ENCODE data around the gene GNG10. TPM values are rescaled to one million over a fixed set of nuclear protein-coding genes. Genes with fewer than 3 reads are reported as not detected.

The GNG10 gene
- total RNA-seq, 1 experiment from 2014 or later, result 26.2 TPM

- CTCF ChIA-PET, result interaction anchor here (0.6 kb wide), 1 partner anchor 75 kb away, joined by 4 read pairs; the partner anchor contains the start of gene PTGR1
- TF ChIP-seq CTCF (conservative IDR thresholded peaks at IDR 0.05; ENCODE audit: low read depth, low read length) (no peak), EZH2 (IDR thresholded peaks at IDR 0.05; ENCODE audit: borderline replicate concordance, low read depth, low read length, poor library complexity, severe bottlenecking) (no peak)
- POLR2A ChIA-PET (ENCODE audit: low non-redundant PET), result no interaction called here
- intact Hi-C loops (cut with micrococcal nuclease; ENCODE audit: unreplicated experiment), result no loop called here
- Histone ChIP-seq H3K4me3 (ENCODE audit: low read depth, low read length, poor library complexity, severe bottlenecking) (no peak overlapping the region), H3K27ac (ENCODE audit: low read depth, low read length, poor library complexity, severe bottlenecking) (no peak overlapping the region), H3K9me3 (ENCODE audit: low read depth, low read length, poor library complexity, severe bottlenecking) (no peaks in the 10 kb centered on the region), H3K27me3 (replicated peaks; ENCODE audit: insufficient read depth, low read depth, low read length, poor library complexity) (no peaks in the 10 kb centered on the region), H3K36me3 (ENCODE audit: insufficient read depth, low read length, poor library complexity, severe bottlenecking) (no peaks in the 10 kb centered on the region), H3K4me1 (ENCODE audit: insufficient read depth, low read length, poor library complexity, severe bottlenecking) (no peaks in the 10 kb centered on the region)
- no TSS peak for BruUV-seq (replicated peaks)
- no peak for DNase-seq (ENCODE audit: low spot score)
Observed at GRCh38 chr9:111674319-111674718, 12.9 kb downstream of the GNG10 start.

- DNase-seq (ENCODE audit: low spot score), result no peak
- no TSS peak for BruUV-seq (replicated peaks)
- TF ChIP-seq EZH2 (IDR thresholded peaks at IDR 0.05; ENCODE audit: borderline replicate concordance, low read depth, low read length, poor library complexity, severe bottlenecking) (no peak), CTCF (conservative IDR thresholded peaks at IDR 0.05; ENCODE audit: low read depth, low read length) (no peak)
- H3K4me1 ChIP-seq (ENCODE audit: insufficient read depth, low read length, poor library complexity, severe bottlenecking), result no peaks in the 10 kb centered on the region
- no peaks in the 10 kb centered on the region for H3K36me3 ChIP-seq (ENCODE audit: insufficient read depth, low read length, poor library complexity, severe bottlenecking)
- H3K27ac ChIP-seq (ENCODE audit: low read depth, low read length, poor library complexity, severe bottlenecking), result no peak overlapping the region
- no peaks in the 10 kb centered on the region for H3K27me3 ChIP-seq (replicated peaks; ENCODE audit: insufficient read depth, low read depth, low read length, poor library complexity)
- POLR2A ChIA-PET (ENCODE audit: low non-redundant PET), result no interaction called here
- H3K9me3 ChIP-seq (ENCODE audit: low read depth, low read length, poor library complexity, severe bottlenecking), result no peaks in the 10 kb centered on the region
- CTCF ChIA-PET, result no interaction called here
- H3K4me3 ChIP-seq (ENCODE audit: low read depth, low read length, poor library complexity, severe bottlenecking), result no peak overlapping the region
- intact Hi-C loops (cut with micrococcal nuclease; ENCODE audit: unreplicated experiment), result no loop called here
Observed at GRCh38 chr9:111676116-111676515, 14.7 kb downstream of the GNG10 start.

GRCh38 chr9:111678293-111678692 is 16.9 kb downstream of the GNG10 start:
- H3K36me3 ChIP-seq (ENCODE audit: insufficient read depth, low read length, poor library complexity, severe bottlenecking), result no peaks in the 10 kb centered on the region
- POLR2A ChIA-PET (ENCODE audit: low non-redundant PET), result no interaction called here
- intact Hi-C loops (cut with micrococcal nuclease; ENCODE audit: unreplicated experiment), result no loop called here

More at GRCh38 chr9:111678293-111678692, 16.9 kb downstream of the GNG10 start:
- Histone ChIP-seq H3K27me3 (replicated peaks; ENCODE audit: insufficient read depth, low read depth, low read length, poor library complexity) (no peaks in the 10 kb centered on the region), H3K4me1 (ENCODE audit: insufficient read depth, low read length, poor library complexity, severe bottlenecking) (no peaks in the 10 kb centered on the region), H3K27ac (ENCODE audit: low read depth, low read length, poor library complexity, severe bottlenecking) (no peak overlapping the region), H3K4me3 (ENCODE audit: low read depth, low read length, poor library complexity, severe bottlenecking) (no peak overlapping the region), H3K9me3 (ENCODE audit: low read depth, low read length, poor library complexity, severe bottlenecking) (no peaks in the 10 kb centered on the region)
- DNase-seq (ENCODE audit: low spot score), result no peak
- CTCF ChIA-PET, result interaction anchor here (0.6 kb wide), 1 partner anchor 18 kb away, joined by 12 read pairs; no protein-coding TSS in a partner anchor
- no peak for TF ChIP-seq EZH2 (IDR thresholded peaks at IDR 0.05; ENCODE audit: borderline replicate concordance, low read depth, low read length, poor library complexity, severe bottlenecking)
- TF ChIP-seq CTCF (conservative IDR thresholded peaks at IDR 0.05; ENCODE audit: low read depth, low read length), result no peak
- no TSS peak for BruUV-seq (replicated peaks)
